GM12873 (cell line): ENCODE data around the gene ZDHHC5.

Source experiments
- TF ChIP-seq, protein P1 (sequence below): IDR thresholded peaks from 2 replicates; pipeline ENCODE4 v1.5.1; 2012; ENCODE audit warnings: low read depth, mild to moderate bottlenecking, moderate library complexity, low read length, control low read depth; ENCODE audit not compliant: insufficient read depth; ENCODE audit errors: missing control alignments

Gene ZDHHC5

DNA sequence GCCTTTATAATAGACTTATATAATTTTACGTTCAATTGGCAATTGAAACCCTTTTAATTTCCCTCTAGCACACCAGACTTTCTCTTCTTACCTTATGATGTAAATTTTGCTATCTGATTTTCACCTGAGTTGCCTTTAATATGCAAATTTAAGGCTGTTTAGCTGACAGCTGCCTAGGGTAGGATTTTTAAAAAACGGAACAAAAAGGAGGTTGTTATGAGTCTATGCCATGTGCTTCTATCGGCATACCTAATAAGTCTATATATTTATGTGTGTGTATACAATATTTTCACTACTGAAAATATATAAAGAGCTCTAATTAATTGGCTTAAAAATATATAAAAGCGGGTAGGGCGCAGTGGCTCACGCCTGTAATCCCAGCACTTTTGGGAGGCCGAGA lies 61.6 kb downstream of the ZDHHC5 start:
- TF ChIP-seq, protein P1, sequence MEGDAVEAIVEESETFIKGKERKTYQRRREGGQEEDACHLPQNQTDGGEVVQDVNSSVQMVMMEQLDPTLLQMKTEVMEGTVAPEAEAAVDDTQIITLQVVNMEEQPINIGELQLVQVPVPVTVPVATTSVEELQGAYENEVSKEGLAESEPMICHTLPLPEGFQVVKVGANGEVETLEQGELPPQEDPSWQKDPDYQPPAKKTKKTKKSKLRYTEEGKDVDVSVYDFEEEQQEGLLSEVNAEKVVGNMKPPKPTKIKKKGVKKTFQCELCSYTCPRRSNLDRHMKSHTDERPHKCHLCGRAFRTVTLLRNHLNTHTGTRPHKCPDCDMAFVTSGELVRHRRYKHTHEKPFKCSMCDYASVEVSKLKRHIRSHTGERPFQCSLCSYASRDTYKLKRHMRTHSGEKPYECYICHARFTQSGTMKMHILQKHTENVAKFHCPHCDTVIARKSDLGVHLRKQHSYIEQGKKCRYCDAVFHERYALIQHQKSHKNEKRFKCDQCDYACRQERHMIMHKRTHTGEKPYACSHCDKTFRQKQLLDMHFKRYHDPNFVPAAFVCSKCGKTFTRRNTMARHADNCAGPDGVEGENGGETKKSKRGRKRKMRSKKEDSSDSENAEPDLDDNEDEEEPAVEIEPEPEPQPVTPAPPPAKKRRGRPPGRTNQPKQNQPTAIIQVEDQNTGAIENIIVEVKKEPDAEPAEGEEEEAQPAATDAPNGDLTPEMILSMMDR, result no peak

DNA sequence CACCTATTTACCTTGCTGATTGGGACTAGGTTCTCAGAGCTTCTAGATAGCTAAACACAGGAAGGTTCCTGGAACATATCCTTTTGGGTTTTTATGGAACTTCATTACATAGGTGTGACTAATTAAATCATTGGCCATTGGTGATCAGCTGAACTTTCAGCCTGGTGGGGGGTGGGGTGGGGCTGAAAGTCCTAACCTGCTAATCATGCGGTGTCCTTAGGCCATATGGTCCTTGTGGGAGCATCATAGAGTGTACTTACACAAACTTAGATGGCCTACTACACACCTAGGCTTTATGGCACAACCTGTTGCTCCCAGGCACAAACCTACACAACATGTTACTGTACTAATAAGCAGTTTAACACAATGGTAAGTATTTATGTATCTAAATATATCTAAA lies 64.7 kb downstream of the ZDHHC5 start:
- TF ChIP-seq, protein P1, result no peak

DNA sequence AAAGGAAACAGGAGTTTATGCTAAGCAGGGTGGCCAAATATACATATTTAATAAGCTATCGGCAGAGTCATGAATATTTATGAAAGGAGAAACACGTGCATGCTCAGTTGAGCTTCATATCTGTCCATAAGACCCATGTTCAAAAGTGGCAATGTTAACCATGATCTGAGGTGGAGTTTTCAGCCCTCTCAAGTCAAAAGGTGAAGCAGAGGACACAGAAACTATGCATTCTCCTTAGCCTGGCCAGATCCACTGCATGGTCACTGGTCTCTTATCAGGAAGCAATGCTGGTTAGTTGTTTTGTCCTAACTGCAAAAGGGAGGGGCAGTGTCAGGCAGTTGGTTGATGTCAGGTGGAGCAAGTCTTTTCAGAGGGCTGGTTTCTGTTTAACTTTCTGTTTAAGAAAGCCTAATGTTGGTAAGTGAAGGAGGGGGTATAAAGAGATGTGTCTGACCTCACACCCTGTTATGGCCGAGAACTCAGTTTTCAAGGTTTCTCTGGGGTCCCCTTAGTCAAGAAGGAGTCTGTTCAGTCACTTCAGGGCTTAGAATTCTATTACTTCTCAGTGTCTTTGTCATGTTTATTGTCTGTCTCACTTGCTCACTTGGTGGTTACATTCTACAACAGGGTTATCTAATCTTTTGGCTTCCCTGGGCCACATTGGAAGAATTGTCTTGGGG lies 67.8 kb downstream of the ZDHHC5 start:
- TF ChIP-seq, protein P1, result no peak

DNA sequence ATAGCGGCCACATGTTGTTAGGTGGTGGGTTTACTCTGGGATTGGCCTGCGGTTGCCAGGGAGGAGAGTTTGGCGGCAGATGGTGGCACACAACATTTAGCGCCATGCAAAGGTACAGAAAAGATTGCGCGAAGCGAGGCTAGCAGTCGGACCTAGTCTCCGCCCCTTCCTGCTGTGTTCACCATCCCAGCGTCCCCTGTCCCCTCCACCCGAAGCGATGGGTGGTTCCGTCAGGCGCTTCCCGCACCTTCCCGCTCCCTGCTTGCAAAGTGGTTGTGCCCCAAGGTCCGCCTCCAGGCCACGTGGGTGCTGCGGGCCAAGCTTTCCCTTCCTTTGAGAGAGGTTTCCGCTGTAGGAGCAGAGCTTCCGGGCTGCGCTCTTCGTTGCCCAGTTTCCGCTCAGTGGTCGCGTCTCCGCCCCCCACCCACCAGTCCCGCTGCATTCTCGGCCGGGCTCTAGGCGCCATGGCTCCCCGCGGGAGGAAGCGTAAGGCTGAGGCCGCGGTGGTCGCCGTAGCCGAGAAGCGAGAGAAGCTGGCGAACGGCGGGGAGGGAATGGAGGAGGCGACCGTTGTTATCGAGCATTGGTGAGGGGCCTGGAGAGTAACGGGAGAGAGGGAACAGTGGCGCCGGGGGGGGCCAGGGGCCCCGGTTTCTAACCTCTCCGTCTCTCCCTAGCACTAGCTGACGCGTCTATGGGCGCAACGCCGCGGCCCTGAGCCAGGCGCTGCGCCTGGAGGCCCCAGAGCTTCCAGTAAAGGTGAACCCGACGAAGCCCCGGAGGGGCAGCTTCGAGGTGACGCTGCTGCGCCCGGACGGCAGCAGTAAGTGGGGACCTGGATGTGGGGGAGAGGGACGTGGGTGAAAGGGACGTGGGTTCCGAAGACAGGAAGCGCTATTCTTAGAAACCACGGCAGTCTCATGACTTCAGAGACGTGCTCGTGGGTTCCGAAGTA lies 73.5 kb downstream of the ZDHHC5 start, which contains the start of gene SELENOH:
Gene SELENOH (plus strand): TSS at position 360 of the 955 bp plus-strand sequence. CDS start 105 bp downstream, at position 465.
- TF ChIP-seq, protein P1, result no peak

DNA sequence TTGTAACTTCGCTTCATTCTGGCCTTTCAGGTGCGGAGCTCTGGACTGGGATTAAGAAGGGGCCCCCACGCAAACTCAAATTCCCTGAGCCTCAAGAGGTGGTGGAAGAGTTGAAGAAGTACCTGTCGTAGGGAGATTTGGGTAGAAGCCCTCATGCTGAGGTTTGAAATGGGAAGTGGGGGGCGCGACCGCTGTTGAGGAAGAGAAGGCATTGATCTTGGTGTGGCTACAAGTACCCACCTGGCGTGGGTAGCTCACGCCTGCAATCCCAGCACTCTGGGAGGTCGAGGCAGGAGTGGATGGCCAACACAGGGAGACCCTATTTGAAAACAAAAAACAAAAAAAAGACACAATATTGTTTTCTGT lies 74.2 kb downstream of the ZDHHC5 start:
- TF ChIP-seq, protein P1, result no peak

DNA sequence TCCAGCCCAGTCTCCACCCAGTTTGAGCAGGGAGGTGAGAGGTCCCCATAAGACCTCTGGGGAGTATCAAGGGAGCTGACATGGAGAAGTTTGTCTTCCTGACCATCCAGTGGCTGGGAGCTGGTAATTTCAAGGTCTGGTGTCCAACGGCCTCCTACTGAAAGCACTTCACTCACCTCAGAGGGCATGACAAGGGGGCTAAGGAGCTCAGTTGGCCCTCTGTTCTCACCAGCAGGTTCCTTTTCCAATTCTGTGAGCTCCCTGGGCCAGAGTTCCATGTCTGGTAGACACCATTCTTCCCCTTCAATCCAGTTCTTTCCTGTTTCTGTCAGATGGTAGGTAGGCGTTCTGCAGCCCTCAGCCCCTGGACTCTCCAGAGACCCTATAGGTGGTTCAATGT lies 76.4 kb downstream of the ZDHHC5 start:
- TF ChIP-seq, protein P1, result no peak

DNA sequence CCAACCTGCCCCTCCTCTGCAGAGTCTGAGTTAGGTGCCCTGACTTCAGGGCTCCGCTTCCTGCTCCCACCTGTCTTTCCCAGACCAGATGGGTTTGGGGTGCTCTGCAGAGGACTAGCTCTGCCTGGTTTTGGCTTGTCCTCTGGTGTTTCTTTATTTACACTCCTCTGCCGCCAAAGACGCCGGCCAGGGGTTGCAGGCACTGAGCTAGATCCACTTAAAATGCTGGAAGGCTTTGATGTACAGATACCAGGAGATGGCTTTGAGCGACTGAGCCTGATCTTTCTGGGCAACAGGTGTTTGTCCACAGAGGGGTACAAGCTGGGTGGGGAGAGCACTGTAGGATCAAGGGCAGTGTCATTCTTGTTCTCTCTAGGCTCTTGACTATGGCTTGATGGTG lies 77.3 kb downstream of the ZDHHC5 start:
- TF ChIP-seq, protein P1, result no peak
